H9 (cell line): ENCODE data around the gene BMERB1. TPM values are rescaled to one million over a fixed set of nuclear protein-coding genes. Genes with fewer than 3 reads are reported as not detected.

ENCODE experiments used
- DNase-seq: peaks from one replicate; pipeline ENCODE4 v3.0.0-alpha.2; 2017
- H2AFZ ChIP-seq: one replicate; pipeline ENCODE4 v1.6.1; 2013; ENCODE audit warnings: mild to moderate bottlenecking, low read length, control low read depth, moderate library complexity
- H2AK5ac ChIP-seq: 2 replicates; pipeline ENCODE4 v1.6.1; 2013; ENCODE audit warnings: low read length, control low read depth, mixed read lengths; ENCODE audit not compliant: insufficient read length
- H2BK120ac ChIP-seq: one replicate; pipeline ENCODE4 v1.6.1; 2013; ENCODE audit warnings: low read depth, mild to moderate bottlenecking, low read length, control low read depth, inconsistent platforms; ENCODE audit not compliant: poor library complexity, severe bottlenecking
- H2BK12ac ChIP-seq: 2 replicates; pipeline ENCODE4 v1.6.1; 2013; ENCODE audit warnings: low read length, control low read depth, mixed read lengths, low read depth; ENCODE audit not compliant: insufficient read length
- H2BK15ac ChIP-seq: 2 replicates; pipeline ENCODE4 v1.6.1; 2013; ENCODE audit warnings: low read depth, low read length, control low read depth
- H2BK20ac ChIP-seq: one replicate; pipeline ENCODE4 v1.6.1; 2013; ENCODE audit warnings: low read depth, mild to moderate bottlenecking, low read length, control low read depth, inconsistent platforms; ENCODE audit not compliant: poor library complexity, severe bottlenecking
- H2BK5ac ChIP-seq: 2 replicates; pipeline ENCODE4 v1.6.1; 2013; ENCODE audit warnings: low read length, control low read depth, mixed read lengths; ENCODE audit not compliant: insufficient read length
- H3K14ac ChIP-seq: 2 replicates; pipeline ENCODE4 v1.6.1; 2013; ENCODE audit warnings: low read length, control low read depth; ENCODE audit not compliant: insufficient read depth
- H3K18ac ChIP-seq: 2 replicates; pipeline ENCODE4 v1.6.1; 2013; ENCODE audit warnings: low read depth, mild to moderate bottlenecking, mixed read lengths, low read length, control low read depth; ENCODE audit not compliant: insufficient read length
- H3K23ac ChIP-seq: 2 replicates; pipeline ENCODE4 v1.6.1; 2013; ENCODE audit warnings: low read length, control low read depth, mixed read lengths, low read depth; ENCODE audit not compliant: insufficient read length
- H3K23me2 ChIP-seq: 2 replicates; pipeline ENCODE4 v1.6.1; 2013; ENCODE audit warnings: low read depth, mild to moderate bottlenecking, mixed read lengths, low read length, control low read depth; ENCODE audit not compliant: insufficient read length, poor library complexity, severe bottlenecking
- H3K27ac ChIP-seq: 2 replicates; pipeline ENCODE4 v1.5.1; 2013; ENCODE audit warnings: low read length, control low read depth, mixed read lengths, low read depth; ENCODE audit not compliant: insufficient read length
- H3K27me3 ChIP-seq: 2 replicates; pipeline ENCODE4 v1.6.1; 2013; ENCODE audit warnings: low read length, control low read depth, inconsistent platforms; ENCODE audit not compliant: insufficient read depth
- H3K4ac ChIP-seq: 2 replicates; pipeline ENCODE4 v1.6.1; 2013; ENCODE audit warnings: low read depth, mild to moderate bottlenecking, control low read depth, inconsistent platforms, low read length, moderate library complexity
- H3K4me1 ChIP-seq: 2 replicates; pipeline ENCODE4 v1.6.1; 2013; ENCODE audit warnings: low read length, control low read depth, inconsistent platforms; ENCODE audit not compliant: insufficient read depth
- H3K4me2 ChIP-seq: 2 replicates; pipeline ENCODE4 v1.6.1; 2013; ENCODE audit warnings: low read length, control low read depth, mixed read lengths; ENCODE audit not compliant: insufficient read length, insufficient read depth
- H3K56ac ChIP-seq: 2 replicates; pipeline ENCODE4 v1.6.1; 2013; ENCODE audit warnings: low read depth, mild to moderate bottlenecking, mixed read lengths, low read length, control low read depth; ENCODE audit not compliant: insufficient read length
- H3K79me1 ChIP-seq: 2 replicates; pipeline ENCODE4 v1.6.1; 2013; ENCODE audit warnings: low read depth, mild to moderate bottlenecking, moderate library complexity, low read length, control low read depth, inconsistent platforms; ENCODE audit not compliant: insufficient read depth, poor library complexity, severe bottlenecking
- H3K79me2 ChIP-seq: 2 replicates; pipeline ENCODE4 v1.6.1; 2013; ENCODE audit warnings: low read length, control low read depth, inconsistent platforms; ENCODE audit not compliant: insufficient read depth
- H3K9ac ChIP-seq: 2 replicates; pipeline ENCODE4 v1.6.1; 2013; ENCODE audit warnings: low read length, control low read depth, mixed read lengths; ENCODE audit not compliant: insufficient read length; ENCODE audit errors: extremely low read depth
- H3K9me3 ChIP-seq: one replicate; pipeline ENCODE4 v1.6.1; 2013; ENCODE audit warnings: low read depth, low read length, inconsistent platforms; ENCODE audit not compliant: control insufficient read depth
- H3T11ph ChIP-seq: one replicate; pipeline ENCODE4 v1.6.1; 2013; ENCODE audit warnings: mild to moderate bottlenecking, low read length, control low read depth, inconsistent platforms
- H4K20me1 ChIP-seq: one replicate; pipeline ENCODE4 v1.6.1; 2013; ENCODE audit not compliant: control insufficient read depth, insufficient read length, insufficient read depth
- H4K5ac ChIP-seq: 2 replicates; pipeline ENCODE4 v1.6.1; 2013; ENCODE audit warnings: low read depth, mild to moderate bottlenecking, mixed read lengths, low read length, control low read depth; ENCODE audit not compliant: insufficient read length
- H4K8ac ChIP-seq: replicated peaks from 2 replicates; pipeline ENCODE4 v1.6.1; 2013; ENCODE audit warnings: low read length, control low read depth, mixed read lengths, low read depth; ENCODE audit not compliant: insufficient read length
- H4K91ac ChIP-seq: 2 replicates; pipeline ENCODE4 v1.6.1; 2013; ENCODE audit warnings: low read depth, mild to moderate bottlenecking, moderate library complexity, mixed read lengths, low read length, control low read depth; ENCODE audit not compliant: insufficient read length
- H3K27ac Mint-ChIP-seq, 3 experiments: 2 replicates in 2 of 3; 3 replicates in 1 of 3; pipeline ENCODE4 v1.8.0; 2020 to 2021; ENCODE audit warnings: mixed read lengths in 3 of 3, mild to moderate bottlenecking in 1 of 3, moderate library complexity in 1 of 3
- H3K27me3 Mint-ChIP-seq: 2 replicates; pipeline ENCODE4 v1.8.0; 2021; ENCODE audit warnings: low read depth, mild to moderate bottlenecking, moderate library complexity, mixed read lengths
- H3K36me3 Mint-ChIP-seq, 3 experiments: 2 replicates in 2 of 3; 3 replicates in 1 of 3; pipeline ENCODE4 v1.8.0; 2020 to 2021; ENCODE audit warnings: low read depth in 3 of 3, mixed read lengths in 3 of 3; ENCODE audit not compliant: insufficient read depth in 1 of 3
- H3K4me1 Mint-ChIP-seq, 2 experiments: 2 replicates each; pipeline ENCODE4 v1.8.0; 2020; ENCODE audit warnings: mixed read lengths in 2 of 2
- H3K4me3 Mint-ChIP-seq, 2 experiments: 2 replicates in 1 of 2; 3 replicates in 1 of 2; pipeline ENCODE4 v1.8.0; 2020 to 2021; ENCODE audit warnings: mild to moderate bottlenecking in 2 of 2, mixed read lengths in 2 of 2, moderate library complexity in 1 of 2
- H3K9me3 Mint-ChIP-seq, 2 experiments: 2 replicates in 1 of 2; 3 replicates in 1 of 2; pipeline ENCODE4 v1.8.0; 2020; ENCODE audit warnings: mild to moderate bottlenecking in 2 of 2, mixed read lengths in 2 of 2, moderate library complexity in 1 of 2
- CTCF ChIP-seq: fragments of 200-600 bp; sonication (generic); conservative IDR thresholded peaks from 3 replicates; pipeline ENCODE4 v1.8.0; 2021; ENCODE audit warnings: antibody characterized with exemption, mild to moderate bottlenecking
- WGBS: extraction: QIAGEN DNeasy Blood & Tissue Kit; methylation state at CpG from one replicate; pipeline ENCODE4 v1.1.7; 2013; ENCODE audit warnings: missing lambda C conversion rate, low lambda C conversion rate, mixed read lengths; ENCODE audit not compliant: insufficient read length; ENCODE audit errors: extremely low coverage; 5-methylcytosine and 5-hydroxymethylcytosine counted together
- total RNA-seq: library from RNA; stranded (reverse); gene quantifications from 2 replicates; pipeline ENCODE4 v1.2.1, GENCODE V29; 2021

Gene BMERB1
- total RNA-seq, 1 experiment from 2014 or later: 19.5 TPM

- no peak for DNase-seq
- H3K18ac ChIP-seq: no peak overlapping the region
- Mint-ChIP-seq H3K9me3 (peaks cover 15% of the 10 kb centered on the region in 2 experiments; a peak in 4 of 5 replicates), H3K4me1 (no peaks in the 10 kb centered on the region), H3K27ac (no peak overlapping the region), H3K36me3 (peaks cover 0 to 19% (median 14%) of the 10 kb centered on the region in 3 experiments; a peak in 5 of 7 replicates), H3K27me3 (no peaks in the 10 kb centered on the region; the same call in 1 of the 2 replicates), H3K4me3 (no peak overlapping the region)
- H4K5ac ChIP-seq: no peak overlapping the region
- H3T11ph ChIP-seq: no peak overlapping the region
- no peaks in the 10 kb centered on the region for H3K79me2 ChIP-seq
- no CpG with 5 or more reads among the region's 4 CpGs for WGBS
- no peak overlapping the region for H2BK5ac ChIP-seq
- peaks cover 2% of the 10 kb centered on the region for H3K79me1 ChIP-seq
- no peaks in the 10 kb centered on the region for H3K9me3 ChIP-seq
- H3K9ac ChIP-seq: no peak overlapping the region
- H2BK20ac ChIP-seq: no peak overlapping the region
- H3K4ac ChIP-seq: no peak overlapping the region
- no peak overlapping the region for H2BK120ac ChIP-seq
- TF ChIP-seq CTCF: no peak
- no peak overlapping the region for H4K91ac ChIP-seq
- H4K8ac ChIP-seq: no peak overlapping the region
- no peak overlapping the region for H3K27ac ChIP-seq
- H2AFZ ChIP-seq: no peak overlapping the region
- no peak overlapping the region for H3K23ac ChIP-seq
- no peak overlapping the region for H2BK15ac ChIP-seq
- no peak overlapping the region for H2AK5ac ChIP-seq
- no peak overlapping the region for H3K4me2 ChIP-seq
- H3K4me1 ChIP-seq: no peaks in the 10 kb centered on the region
- H3K56ac ChIP-seq: no peak overlapping the region
- H4K20me1 ChIP-seq: no peaks in the 10 kb centered on the region
- no peaks in the 10 kb centered on the region for H3K23me2 ChIP-seq
- no peak overlapping the region for H2BK12ac ChIP-seq
- H3K27me3 ChIP-seq: no peaks in the 10 kb centered on the region
- no peak overlapping the region for H3K14ac ChIP-seq
Measured at GRCh38 chr16:15464401-15465186, 30.2 kb downstream of the BMERB1 start.
